OCI-LY7 (cell line): ENCODE results near the gene MAP2K5.

Experiments
- EZH2phosphoT487 ChIP-seq: fragments of 200-600 bp; sonication (generic); IDR thresholded peaks from 2 replicates; pipeline ENCODE4 v1.6.1; 2018; ENCODE audit warnings: low read depth, borderline replicate concordance, mild to moderate bottlenecking, mixed run types, antibody characterized with exemption, low read length, moderate library complexity, mixed read lengths
- TF ChIP-seq, protein P1 (sequence below): fragments of 200-600 bp; sonication (generic); conservative IDR thresholded peaks from 2 replicates; pipeline ENCODE4 v1.5.1; 2014; ENCODE audit warnings: mild to moderate bottlenecking, antibody characterized with exemption, low read length, moderate library complexity, mixed read lengths

- TF ChIP-seq, protein P1, sequence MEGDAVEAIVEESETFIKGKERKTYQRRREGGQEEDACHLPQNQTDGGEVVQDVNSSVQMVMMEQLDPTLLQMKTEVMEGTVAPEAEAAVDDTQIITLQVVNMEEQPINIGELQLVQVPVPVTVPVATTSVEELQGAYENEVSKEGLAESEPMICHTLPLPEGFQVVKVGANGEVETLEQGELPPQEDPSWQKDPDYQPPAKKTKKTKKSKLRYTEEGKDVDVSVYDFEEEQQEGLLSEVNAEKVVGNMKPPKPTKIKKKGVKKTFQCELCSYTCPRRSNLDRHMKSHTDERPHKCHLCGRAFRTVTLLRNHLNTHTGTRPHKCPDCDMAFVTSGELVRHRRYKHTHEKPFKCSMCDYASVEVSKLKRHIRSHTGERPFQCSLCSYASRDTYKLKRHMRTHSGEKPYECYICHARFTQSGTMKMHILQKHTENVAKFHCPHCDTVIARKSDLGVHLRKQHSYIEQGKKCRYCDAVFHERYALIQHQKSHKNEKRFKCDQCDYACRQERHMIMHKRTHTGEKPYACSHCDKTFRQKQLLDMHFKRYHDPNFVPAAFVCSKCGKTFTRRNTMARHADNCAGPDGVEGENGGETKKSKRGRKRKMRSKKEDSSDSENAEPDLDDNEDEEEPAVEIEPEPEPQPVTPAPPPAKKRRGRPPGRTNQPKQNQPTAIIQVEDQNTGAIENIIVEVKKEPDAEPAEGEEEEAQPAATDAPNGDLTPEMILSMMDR = no peak
- TF ChIP-seq EZH2phosphoT487 = no peak
These were observed 153.6 kb downstream of the MAP2K5 start for GRCh38 chr15:67696087-67696486.
